IMR-90 (cell line): ENCODE data around the gene PRM2. TPM values are rescaled to one million over a fixed set of nuclear protein-coding genes. Genes with fewer than 3 reads are reported as not detected.

Source experiments
- ATAC-seq: fragments of 200-7000 bp; cut with Tn5 transposase; 2 replicates; pipeline ENCODE4 v1.9.1; 2020; ENCODE audit warnings: low read depth, mild to moderate bottlenecking, moderate library complexity
- BruUV-seq: library from RNA; stranded (reverse); fragments of 400-500 nt; replicated peaks from 2 replicates; lab custom pipeline; 2021; lab: Mats Ljungman, UMichigan
- CTCF ChIA-PET: fragments of 300-600 bp; formaldehyde crosslinking; extraction: SDS; loops from one replicate; lab custom pipeline; 2021; ENCODE audit warnings: antibody characterized with exemption; lab: Yijun Ruan, JAX
- POLR2A ChIA-PET: fragments of 300-600 bp; sonication (Branson Sonifier 250); formaldehyde crosslinking; loops from one replicate; lab custom pipeline; 2022; ENCODE audit warnings: antibody characterized with exemption; ENCODE audit not compliant: unreplicated experiment; lab: Charles Lee
- DNase-seq: peaks from one replicate; pipeline ENCODE4 v3.0.0; 2013
- H2AFZ ChIP-seq: replicated peaks from 2 replicates; pipeline ENCODE3; 2013; ENCODE audit warnings: low read length, mild to moderate bottlenecking; ENCODE audit not compliant: poor library complexity
- H2AK5ac ChIP-seq: 2 replicates; pipeline ENCODE4 v1.6.1; 2013; ENCODE audit warnings: low read depth, low read length, inconsistent platforms
- H2AK9ac ChIP-seq: replicated peaks from 2 replicates; pipeline ENCODE3; 2013; ENCODE audit warnings: mild to moderate bottlenecking, low read depth, low read length, moderate library complexity; ENCODE audit not compliant: poor library complexity
- H2BK120ac ChIP-seq: 2 replicates; pipeline ENCODE4 v1.6.1; 2013; ENCODE audit warnings: low read depth, low read length, inconsistent platforms
- H2BK15ac ChIP-seq: 3 replicates; pipeline ENCODE4 v1.6.1; 2013; ENCODE audit warnings: low read depth, low read length, inconsistent platforms
- H2BK20ac ChIP-seq: 2 replicates; pipeline ENCODE4 v1.6.1; 2013; ENCODE audit warnings: low read depth, mild to moderate bottlenecking, inconsistent platforms, low read length, moderate library complexity
- H2BK5ac ChIP-seq: 2 replicates; pipeline ENCODE4 v1.6.1; 2013; ENCODE audit warnings: mild to moderate bottlenecking, low read depth, low read length, inconsistent platforms; ENCODE audit not compliant: poor library complexity, severe bottlenecking
- H3K14ac ChIP-seq: replicated peaks from 2 replicates; pipeline ENCODE4 v1.6.1; 2013; ENCODE audit warnings: low read depth, low read length, inconsistent platforms
- H3K18ac ChIP-seq: 2 replicates; pipeline ENCODE4 v1.6.1; 2013; ENCODE audit warnings: low read depth, low read length, control low read depth
- H3K23ac ChIP-seq: 2 replicates; pipeline ENCODE4 v1.6.1; 2013; ENCODE audit warnings: low read depth, low read length, inconsistent platforms
- H3K27ac ChIP-seq: 2 replicates; pipeline ENCODE4 v1.5.1; 2013; ENCODE audit warnings: mild to moderate bottlenecking, control low read depth, low read length; ENCODE audit not compliant: insufficient read depth
- H3K27me3 ChIP-seq: 2 replicates; pipeline ENCODE4 v1.6.1; 2013; ENCODE audit warnings: low read length; ENCODE audit not compliant: control insufficient read depth, insufficient read depth
- H3K36me3 ChIP-seq: 2 replicates; pipeline ENCODE4 v1.6.1; 2013; ENCODE audit warnings: low read length, mixed read lengths; ENCODE audit not compliant: control insufficient read depth, insufficient read depth
- H3K4ac ChIP-seq: 2 replicates; pipeline ENCODE4 v1.6.1; 2013; ENCODE audit warnings: low read depth, low read length, inconsistent platforms
- H3K4me1 ChIP-seq: 2 replicates; pipeline ENCODE4 v1.6.1; 2013; ENCODE audit warnings: low read length, mixed read lengths; ENCODE audit not compliant: control insufficient read depth, insufficient read depth
- H3K4me2 ChIP-seq: 2 replicates; pipeline ENCODE4 v1.6.1; 2013; ENCODE audit warnings: low read depth, mild to moderate bottlenecking, control low read depth, low read length, moderate library complexity
- H3K4me3 ChIP-seq: 2 replicates; pipeline ENCODE4 v1.5.1; 2013; ENCODE audit warnings: low read depth, mild to moderate bottlenecking, control low read depth, low read length, moderate library complexity; ENCODE audit not compliant: insufficient read depth
- H3K56ac ChIP-seq: 2 replicates; pipeline ENCODE4 v1.6.1; 2013; ENCODE audit warnings: low read length, inconsistent platforms; ENCODE audit not compliant: insufficient read depth; ENCODE audit errors: extremely low read depth
- H3K79me1 ChIP-seq, 2 experiments: 2 replicates each; pipeline ENCODE4 v1.6.1; 2013; ENCODE audit warnings: low read length in 2 of 2, inconsistent platforms in 1 of 2, low read depth in 1 of 2
- H3K9ac ChIP-seq: 2 replicates; pipeline ENCODE4 v1.6.1; 2013; ENCODE audit warnings: low read depth, low read length, control low read depth
- H3K9me1 ChIP-seq: 2 replicates; pipeline ENCODE4 v1.6.1; 2013; ENCODE audit warnings: low read length, inconsistent platforms; ENCODE audit not compliant: insufficient read depth
- H3K9me3 ChIP-seq: 2 replicates; pipeline ENCODE4 v1.6.1; 2013; ENCODE audit warnings: low read length; ENCODE audit not compliant: control insufficient read depth, insufficient read depth
- H4K20me1 ChIP-seq: 2 replicates; pipeline ENCODE4 v1.6.1; 2013; ENCODE audit warnings: low read length, inconsistent platforms; ENCODE audit not compliant: insufficient read depth
- H4K5ac ChIP-seq: 2 replicates; pipeline ENCODE4 v1.6.1; 2013; ENCODE audit warnings: mild to moderate bottlenecking, low read depth, low read length, control low read depth
- H4K8ac ChIP-seq, 2 experiments: 2 replicates each; pipeline ENCODE4 v1.6.1; 2013; ENCODE audit warnings: low read depth in 2 of 2, low read length in 2 of 2, control low read depth in 1 of 2, inconsistent platforms in 1 of 2
- H4K91ac ChIP-seq: 2 replicates; pipeline ENCODE4 v1.6.1; 2013; ENCODE audit warnings: low read depth, low read length, inconsistent platforms; ENCODE audit not compliant: insufficient read depth
- CEBPB ChIP-seq: IDR thresholded peaks from 2 replicates; pipeline ENCODE4 v1.6.1; 2012; ENCODE audit warnings: low read depth, low read length, improper control_type of control experiment
- SMC3 ChIP-seq: fragments of 150-350 bp; IDR thresholded peaks from 2 replicates; pipeline ENCODE4 v1.6.1; 2016; ENCODE audit warnings: low read depth, mild to moderate bottlenecking, antibody characterized with exemption, low read length, moderate library complexity
- WGBS, 2 experiments: methylation state at CpG; one replicate each; pipeline versions ENCODE4 v1.1.5 to v1.1.7; 2013; ENCODE audit warnings: missing lambda C conversion rate in 2 of 2; ENCODE audit not compliant: insufficient read length in 1 of 2; ENCODE audit errors: extremely low coverage in 2 of 2; 5-methylcytosine and 5-hydroxymethylcytosine counted together
- dilution Hi-C: fragments of 300-500 bp; cut with HindIII; formaldehyde crosslinking; loops from one replicate; pipeline ENCODE4 v1.14.3; 2018; ENCODE audit warnings: low sequenced_read_pairs; ENCODE audit not compliant: unreplicated experiment
- in situ Hi-C: fragments of 300-500 bp; cut with MboI; formaldehyde crosslinking; loops from 3 replicates; pipeline ENCODE4 v1.14.3; 2019; ENCODE audit warnings: low sequenced_read_pairs, inconsistent platforms, mixed read lengths
- intact Hi-C: fragments of 100-400 bp; cut with micrococcal nuclease; formaldehyde crosslinking; loops from 2 replicates; pipeline ENCODE4 v1.10.0; 2022
- polyA plus RNA-seq, 3 experiments: library from polyadenylated mRNA; depleted of rRNA; stranded (reverse); fragments of >200 nt; gene quantifications; 2 replicates each; pipeline ENCODE4 v1.2.3, GENCODE V29; 2012; ENCODE audit warnings: low replicate concordance in 1 of 3
- total RNA-seq: library from RNA; depleted of rRNA; stranded (reverse); fragments of >200 nt; gene quantifications from 2 replicates; pipeline ENCODE4 v1.2.3, GENCODE V29; 2012

PRM2 gene
- total and polyA plus RNA-seq, 2 of the 4 experiments (the other 2 are of a cell fraction) = not detected

DNA sequence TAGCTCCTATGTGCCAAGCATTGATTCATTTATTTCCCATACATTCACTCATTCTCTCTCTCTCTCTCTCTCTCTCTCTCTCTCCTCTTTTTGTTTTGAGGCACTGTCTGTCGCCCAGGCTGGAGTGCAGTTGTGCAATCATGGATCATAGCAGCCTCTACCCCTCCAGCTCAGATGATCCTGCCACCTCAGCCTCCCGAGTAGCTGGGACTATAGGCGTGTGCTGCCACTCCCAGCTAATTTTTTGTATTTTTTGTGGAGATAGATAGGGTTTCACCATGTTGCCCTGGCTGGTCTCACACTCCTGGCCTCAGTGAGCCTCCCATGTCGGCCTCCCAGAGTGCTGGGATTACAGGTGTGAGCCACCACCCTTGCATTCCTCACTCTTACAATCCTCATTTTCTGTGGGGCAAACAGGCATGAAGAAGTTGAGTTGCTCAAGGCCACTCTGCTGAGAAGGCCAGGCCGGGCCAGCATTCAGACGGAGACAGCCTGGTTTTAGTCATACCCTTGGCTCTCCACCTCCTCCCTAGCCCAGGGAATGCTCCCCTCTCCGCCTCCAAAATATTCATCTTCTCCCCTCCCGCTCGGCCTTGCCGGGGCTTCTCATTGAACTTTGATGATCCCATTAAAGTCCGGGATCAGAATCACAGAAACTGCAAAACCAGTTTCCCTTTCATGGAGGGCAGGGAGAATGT, 765 bp upstream of the PRM2 start:
- Histone ChIP-seq H3K9ac (no peak overlapping the region), H2BK20ac (no peak overlapping the region), H2AFZ (no peak overlapping the region), H2BK120ac (no peak overlapping the region), H3K4me1 (peaks cover 7% of the 10 kb centered on the region; the same call in 1 of the 2 replicates), H3K79me1 (no peaks in the 10 kb centered on the region), H3K9me3 (peaks cover 7% of the 10 kb centered on the region), H2BK5ac (no peak overlapping the region), H3K9me1 (no peaks in the 10 kb centered on the region), H3K56ac (no peak overlapping the region), H3K27me3 (peaks cover 12% of the 10 kb centered on the region), H3K18ac (no peak overlapping the region), H4K8ac (no peak overlapping the region), H3K36me3 (no peaks in the 10 kb centered on the region), H4K91ac (no peak overlapping the region), H2BK15ac (no peak overlapping the region), H2AK5ac (no peak overlapping the region), H4K20me1 (no peaks in the 10 kb centered on the region), H2AK9ac (no peak overlapping the region), H3K4ac (no peak overlapping the region), H3K4me2 (no peak overlapping the region), H3K14ac (no peak overlapping the region), H3K4me3 (no peak overlapping the region), H3K27ac (no peak overlapping the region), H4K5ac (no peak overlapping the region), H3K23ac (no peak overlapping the region)
- intact Hi-C loops (no loop called here), dilution Hi-C loops (no loop called here), in situ Hi-C loops (no loop called here)
- 50% methylated on average over 2 of the region's 11 CpGs; no CpG with 5 or more reads in 1 of the 2 experiments for WGBS, 2 experiments
- DNase-seq (no peak), ATAC-seq (no peak)
- ChIA-PET CTCF (no interaction called here), POLR2A (no interaction called here)
- TF ChIP-seq CEBPB = 0 out of 2 replicates have a peak, but pooled peaks have one; percentile 33
- no peak for TF ChIP-seq SMC3
- BruUV-seq = no TSS peak
